Measurements from ENCODE around the gene MAZ.
"Not testable (repeated sequence)": the region's sequence is repeated elsewhere in the genome, so short reads cannot be mapped to it uniquely, and the experiment has no call there.

The MAZ gene

DNA sequence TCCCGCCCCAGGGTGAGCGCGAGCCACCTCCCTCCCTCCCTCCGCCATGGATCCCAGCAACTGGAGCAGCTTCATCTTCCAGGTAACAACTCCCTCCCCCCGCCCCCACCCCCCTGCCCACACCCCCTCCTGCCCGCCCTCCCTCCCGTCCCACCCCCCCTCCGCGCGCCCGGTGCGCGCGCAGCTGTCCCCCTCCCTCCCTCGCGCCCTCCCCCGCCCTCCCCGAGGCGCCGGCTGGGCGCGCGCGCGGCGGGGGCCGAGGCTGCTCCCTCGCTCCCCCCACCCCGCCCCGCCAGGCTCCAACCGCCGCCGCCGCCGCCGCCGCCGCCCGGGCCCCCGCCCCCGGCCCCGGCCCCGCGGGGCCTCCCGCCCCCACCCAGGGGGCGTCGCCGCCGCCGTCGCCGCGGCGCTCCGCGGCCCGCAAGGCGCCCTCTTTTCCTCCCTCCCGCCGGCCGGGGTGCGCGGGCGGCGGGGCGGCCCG lies at the start of gene MAZ:
Gene MAZ (plus strand): TSS at position 431 of the 481 bp plus-strand sequence. CDS start 173 bp downstream, outside the sequence.
- DNase-seq (ENCODE audit: low spot score): no peak

DNA sequence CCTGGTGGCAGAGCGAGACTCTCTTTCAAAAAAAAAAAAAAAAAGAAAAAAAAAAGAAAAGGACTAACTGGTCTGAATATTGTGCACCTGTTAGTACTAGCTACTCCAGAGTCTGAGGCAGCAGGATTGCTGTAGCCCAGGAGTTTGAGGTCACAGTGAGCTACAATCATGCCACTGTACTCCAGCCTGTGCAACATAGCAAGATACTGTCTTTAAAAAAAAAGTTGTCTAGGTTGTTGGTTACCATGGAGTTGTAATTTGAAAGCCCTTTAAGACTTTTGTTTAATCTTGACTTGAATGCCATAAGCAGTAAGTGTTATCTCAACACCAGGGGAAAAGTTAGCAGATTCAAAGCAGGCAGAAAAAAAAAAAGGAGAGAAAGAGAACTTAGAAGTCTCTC lies 49.7 kb upstream of the MAZ start:
- DNase-seq (ENCODE audit: low spot score): no peak

- not testable (repeated sequence) for DNase-seq (ENCODE audit: low spot score)
Measured at GRCh38 chr16:29757086-29757485, 49.2 kb upstream of the MAZ start.

- no peak for DNase-seq (ENCODE audit: low spot score)
Measured at GRCh38 chr16:29757950-29758466, 48.3 kb upstream of the MAZ start.

GRCh38 chr16:29760567-29761279 lies 45.6 kb upstream of the MAZ start:
- no peak for DNase-seq (ENCODE audit: low spot score)

DNA sequence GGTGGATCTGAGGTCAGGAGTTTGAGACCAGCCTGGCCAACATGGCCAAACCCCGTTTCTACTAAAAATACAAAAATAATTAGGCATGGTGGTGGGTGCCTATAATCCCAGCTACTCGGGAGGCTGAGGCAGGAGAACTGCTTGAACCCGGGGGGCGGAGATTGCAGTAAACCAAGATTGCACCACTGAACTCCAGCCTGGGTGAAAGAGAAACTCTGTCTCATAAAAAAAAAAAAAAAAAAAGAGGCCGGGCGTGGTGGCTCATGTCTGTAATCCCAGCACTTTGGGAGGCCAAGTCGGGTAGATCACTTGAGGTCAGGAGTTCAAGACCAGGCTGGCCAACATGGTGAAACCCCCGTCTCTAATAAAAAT lies 45.1 kb upstream of the MAZ start:
- not testable (repeated sequence) for DNase-seq (ENCODE audit: low spot score)

GRCh38 chr16:29761882-29762281 lies 44.4 kb upstream of the MAZ start:
- DNase-seq (ENCODE audit: low spot score): no peak

DNA sequence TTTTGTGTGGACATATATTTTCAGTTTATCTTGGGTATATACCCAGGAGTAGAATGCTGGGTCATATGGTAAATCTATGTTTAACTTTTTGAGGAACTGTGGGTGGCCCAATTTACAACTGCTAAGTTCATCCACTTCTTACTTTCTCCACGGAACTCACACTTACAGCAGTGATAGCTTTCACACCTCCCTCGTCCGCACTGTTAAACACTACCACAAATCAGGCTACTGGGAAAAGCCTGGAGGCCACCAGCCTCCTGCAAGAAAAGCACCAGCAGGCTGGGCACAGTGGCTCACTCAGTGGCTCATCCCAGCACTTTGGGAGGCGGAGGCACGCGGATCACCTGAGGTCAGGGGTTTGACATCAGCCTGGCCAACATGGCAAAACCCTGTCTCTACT lies 43.0 kb upstream of the MAZ start:
- DNase-seq (ENCODE audit: low spot score): no peak

DNA sequence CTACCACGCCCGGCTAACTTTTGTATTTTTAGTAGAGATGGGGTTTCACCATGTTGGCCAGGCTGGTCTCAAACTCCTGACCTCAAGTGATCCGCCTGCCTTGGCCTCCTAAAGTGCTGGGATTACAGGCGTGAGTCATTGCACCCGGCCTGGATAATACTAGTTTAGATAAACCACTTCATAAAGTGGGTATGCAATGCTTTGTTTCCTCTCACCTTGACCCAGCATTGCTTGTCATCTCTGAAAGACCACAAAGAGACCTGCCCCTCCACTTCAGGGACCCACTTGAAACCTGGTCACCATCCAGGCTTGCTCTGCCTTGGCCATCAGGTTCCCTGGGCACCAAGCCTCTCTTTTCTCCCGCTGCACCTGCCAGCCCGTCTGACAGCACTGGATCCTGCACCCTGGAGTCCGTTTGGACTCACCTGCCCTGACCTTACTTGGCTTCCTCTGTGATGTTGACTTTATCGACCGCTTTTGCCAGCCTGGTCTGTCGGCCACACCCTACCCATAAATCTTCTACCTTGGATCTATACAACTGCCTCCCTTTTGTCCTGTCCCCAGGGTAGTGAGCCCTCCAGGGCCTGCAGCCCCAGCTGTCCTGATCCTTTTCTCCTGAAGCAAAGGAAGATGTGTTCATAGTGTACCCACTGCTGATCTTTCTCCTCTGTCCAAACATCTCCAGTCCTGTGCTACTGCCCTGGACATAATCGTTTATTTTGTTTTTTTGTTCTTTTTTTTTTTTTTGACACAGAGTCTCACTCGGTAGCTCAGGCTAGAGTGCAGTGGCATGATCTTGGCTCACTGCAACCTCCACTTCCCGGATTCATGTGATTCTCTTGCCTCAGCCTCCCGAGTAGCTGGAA lies 40.9 kb upstream of the MAZ start:
- no peak for DNase-seq (ENCODE audit: low spot score)

GRCh38 chr16:29766571-29766970 lies 39.8 kb upstream of the MAZ start:
- DNase-seq (ENCODE audit: low spot score): no peak

DNA sequence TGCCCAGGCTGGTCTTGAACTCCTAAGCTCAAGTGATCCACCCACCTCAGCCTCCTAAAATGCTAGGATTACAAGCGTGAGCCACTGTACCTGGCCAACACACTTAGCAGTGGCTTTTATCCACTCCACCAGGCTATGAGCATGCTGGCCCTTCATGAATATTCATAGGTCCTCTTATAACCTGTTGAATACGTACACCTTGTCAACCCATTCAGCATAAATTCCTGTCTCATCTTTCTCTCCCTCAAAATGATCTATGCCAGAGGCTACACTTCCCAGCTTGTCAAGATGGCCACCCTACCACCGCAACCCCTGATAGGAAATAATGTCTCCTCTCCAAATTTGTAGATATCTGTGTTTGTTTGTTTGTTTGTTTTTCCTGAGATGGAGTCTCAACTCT lies 39.3 kb upstream of the MAZ start:
- no peak for DNase-seq (ENCODE audit: low spot score)

DNA sequence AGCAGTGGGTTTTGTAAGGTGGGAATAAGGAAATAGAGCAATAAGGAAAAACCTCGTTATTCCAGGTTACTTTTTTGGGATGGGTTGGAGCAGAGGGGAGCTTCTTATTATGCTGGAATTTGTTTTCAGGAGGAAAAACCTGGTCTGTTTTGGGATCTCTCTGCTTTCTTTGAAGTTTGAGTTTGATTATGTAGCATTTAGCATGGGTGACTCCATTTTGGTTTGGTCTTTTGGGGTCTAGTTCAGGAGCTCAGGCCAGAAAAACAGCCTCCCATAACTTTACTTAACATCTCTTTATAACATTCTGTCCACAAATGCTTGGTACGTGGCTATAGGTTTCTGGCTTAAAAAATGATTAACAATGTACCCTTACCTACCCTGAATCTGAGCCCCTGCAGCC lies 36.8 kb upstream of the MAZ start:
- DNase-seq (ENCODE audit: low spot score): no peak

- no peak for DNase-seq (ENCODE audit: low spot score)
Measured at GRCh38 chr16:29770250-29770929, 35.9 kb upstream of the MAZ start.

DNA sequence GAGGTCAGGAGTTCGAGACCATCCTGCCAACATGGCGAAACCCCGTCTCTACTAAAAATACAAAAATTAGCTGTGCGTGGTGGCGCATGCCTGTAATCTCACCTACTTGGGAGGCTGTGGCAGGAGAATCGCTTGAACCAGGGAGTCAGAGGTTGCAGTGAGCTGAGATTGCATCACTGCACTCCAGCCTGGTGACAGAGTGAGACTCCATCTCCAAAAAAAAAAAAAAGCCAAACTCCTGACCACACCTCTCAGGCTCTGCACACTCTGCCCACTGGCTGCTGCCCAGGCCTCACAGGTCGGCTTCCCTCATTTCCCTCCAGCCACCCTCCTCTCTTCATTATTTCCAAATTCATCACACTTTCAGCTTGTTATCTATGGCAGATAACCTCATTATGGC lies 34.0 kb upstream of the MAZ start:
- not testable (repeated sequence) for DNase-seq (ENCODE audit: low spot score)

GRCh38 chr16:29774730-29775129 lies 31.6 kb upstream of the MAZ start:
- no peak for DNase-seq (ENCODE audit: low spot score)

DNA sequence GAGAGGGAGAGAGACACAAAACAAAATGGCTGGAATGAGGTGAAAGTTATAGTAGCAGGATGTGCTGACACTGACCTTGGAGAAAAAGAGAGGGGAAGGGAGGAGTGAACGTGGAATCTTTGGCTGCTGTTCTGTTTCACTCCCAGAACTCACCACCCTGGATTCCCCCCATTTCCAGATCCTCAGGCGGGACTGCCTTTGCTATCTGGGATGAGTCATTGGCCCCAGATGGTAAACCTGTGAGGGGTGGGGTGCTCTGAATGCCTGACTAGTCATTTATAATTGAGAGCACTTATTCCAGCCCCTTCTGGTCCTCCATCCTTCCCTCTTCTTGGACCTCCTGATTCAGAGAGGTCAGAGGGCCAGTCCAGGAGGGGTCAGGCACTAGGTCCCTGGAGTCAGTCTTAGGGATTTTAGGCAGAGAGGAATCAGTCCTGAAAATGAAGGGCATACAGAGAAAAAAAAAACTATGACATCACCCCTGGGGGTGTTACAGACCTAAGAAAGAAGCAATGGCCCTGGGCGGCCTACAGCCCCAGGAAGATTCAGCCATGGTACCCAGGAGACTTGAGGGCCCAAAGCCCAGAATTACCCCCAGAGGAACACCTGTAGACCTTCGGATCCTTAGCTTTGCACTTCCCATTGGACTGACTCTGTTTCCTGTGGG lies 30.5 kb upstream of the MAZ start:
- no peak for DNase-seq (ENCODE audit: low spot score)

- DNase-seq (ENCODE audit: low spot score): no peak
Measured at GRCh38 chr16:29777576-29778350, 28.6 kb upstream of the MAZ start, which contains the start of gene ZG16. ZG16 (plus strand) TSS chr16:29778256; CDS start chr16:29779267, 1,011 bp downstream.

DNA sequence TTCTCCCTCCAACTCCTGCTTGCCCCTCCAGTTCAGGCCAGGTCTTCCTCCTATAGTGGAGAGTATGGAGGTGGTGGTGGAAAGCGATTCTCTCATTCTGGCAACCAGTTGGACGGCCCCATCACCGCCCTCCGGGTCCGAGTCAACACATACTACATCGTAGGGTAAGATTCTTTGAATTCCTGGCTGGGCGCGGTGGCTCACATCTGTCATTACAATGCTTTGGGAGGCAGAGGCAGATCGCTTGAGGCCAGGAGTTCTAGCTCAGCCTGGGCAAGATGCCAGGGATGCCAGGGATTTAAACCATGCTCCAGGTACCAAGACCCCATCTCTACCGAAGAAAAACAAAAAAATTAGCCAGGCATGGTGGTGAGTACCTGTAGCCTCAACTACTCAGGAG lies 26.9 kb upstream of the MAZ start:
- DNase-seq (ENCODE audit: low spot score): no peak

DNA sequence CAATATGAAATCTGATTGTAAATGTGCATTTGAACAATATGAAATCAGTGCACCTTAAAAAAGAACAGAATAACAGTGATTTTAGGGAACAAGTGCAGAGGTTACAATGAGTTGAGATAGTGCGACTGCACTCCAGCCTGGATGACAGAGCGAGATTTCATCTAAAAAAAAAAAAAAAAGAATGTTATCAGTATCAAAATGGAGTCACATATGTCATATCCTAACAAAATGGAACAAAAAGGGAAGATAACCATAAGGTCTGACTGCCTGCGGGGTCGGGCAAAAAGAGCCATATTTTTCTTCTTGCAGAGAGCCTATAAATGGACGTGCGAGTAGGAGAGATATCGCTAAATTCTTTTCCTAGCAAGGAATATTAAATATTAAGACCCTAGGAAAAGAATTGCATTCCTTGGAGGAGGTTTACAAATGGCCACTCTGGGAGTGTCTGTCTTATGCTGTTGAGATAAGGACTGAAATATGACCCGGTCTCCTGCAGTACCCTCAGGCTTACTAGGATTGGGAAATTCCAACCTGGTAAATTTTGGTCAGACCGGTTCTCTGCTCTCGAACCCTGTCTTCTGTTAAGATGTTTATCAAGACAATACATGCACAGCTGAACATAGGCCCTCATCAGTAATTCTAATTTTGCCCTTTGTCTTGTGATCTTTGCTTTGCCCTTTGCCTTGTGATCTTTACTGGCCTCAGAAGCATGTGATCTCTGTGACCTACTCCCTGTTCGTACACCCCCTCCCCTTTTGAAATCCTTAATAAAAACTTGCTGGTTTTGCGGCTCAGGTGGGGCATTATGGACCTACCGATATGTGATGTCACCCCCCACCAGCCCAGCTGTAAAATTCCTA lies 23.0 kb upstream of the MAZ start:
- not testable (repeated sequence) for DNase-seq (ENCODE audit: low spot score)

DNA sequence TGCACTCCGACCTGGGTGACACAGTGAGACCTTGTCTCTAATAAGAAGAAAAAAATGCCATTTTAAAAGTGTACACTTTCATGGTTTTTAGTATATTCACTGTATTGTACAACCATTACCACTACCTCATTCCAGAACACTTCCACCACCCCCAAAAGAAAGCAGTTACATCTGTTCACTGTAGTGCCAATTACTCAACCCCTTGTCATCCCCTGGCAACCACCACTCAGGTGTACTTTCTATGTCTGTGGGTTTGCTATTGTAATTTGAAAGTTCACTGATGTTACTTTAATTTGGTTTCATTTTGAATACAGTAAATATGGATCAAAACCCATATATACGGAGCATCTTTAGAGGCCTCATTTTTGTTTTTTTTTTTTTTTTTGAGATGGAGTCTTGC lies 22.2 kb upstream of the MAZ start:
- peak; percentile 31 for DNase-seq (ENCODE audit: low spot score)
